Tibial artery (tissue), 4 donors: Measurements from ENCODE around the gene ZDHHC11.
"Not testable (repeated sequence)": the region's sequence is repeated elsewhere in the genome, so short reads cannot be mapped to it uniquely, and the experiment has no call there.

ENCODE experiments used
- DNase-seq, 2 donors: peaks; one replicate each; pipeline ENCODE4 v3.0.0-alpha.2; 2019
- H3K27ac ChIP-seq, 2 donors: fragments of 200-600 bp; sonication (generic) in 1 of 2; 1 replicate in 1 of 2; 2 replicates in 1 of 2; pipeline ENCODE4 v1.5.1; 2018 to 2019; ENCODE audit warnings: mild to moderate bottlenecking in 1 of 2
- H3K27me3 ChIP-seq, 2 donors: fragments of 200-600 bp; sonication (generic) in 1 of 2; one replicate each; pipeline versions ENCODE4 v1.5.1 to v1.6.0; 2016 to 2019
- H3K36me3 ChIP-seq, 3 donors: fragments of 200-600 bp; sonication (generic) in 2 of 3; one replicate each; pipeline ENCODE4 v1.5.1; 2016 to 2019; ENCODE audit warnings: mild to moderate bottlenecking in 2 of 3
- H3K4me1 ChIP-seq, 4 donors: fragments of 200-600 bp; sonication (generic) in 2 of 4; 1 replicate in 3 of 4; 2 replicates in 1 of 4; pipeline ENCODE4 v1.5.1; 2016 to 2019
- H3K4me3 ChIP-seq, 2 donors: fragments of 200-600 bp; sonication (generic) in 1 of 2; 1 replicate in 1 of 2; 2 replicates in 1 of 2; pipeline ENCODE4 v1.5.1; 2018 to 2019; ENCODE audit warnings: mild to moderate bottlenecking in 2 of 2
- H3K9me3 ChIP-seq, 3 donors: fragments of 200-600 bp; sonication (generic) in 1 of 3; one replicate each; pipeline ENCODE4 v1.5.1; 2016 to 2019
- intact Hi-C: fragments of 100-400 bp; cut with DNase I; formaldehyde crosslinking; loops from one replicate; pipeline ENCODE4 v1.15.0; 2023; ENCODE audit warnings: low total_unique reads
- TF ChIP-seq, protein P1 (sequence below), 2 experiments: fragments of 200-600 bp in 1 of 2; fragments of 450-650 bp in 1 of 2; IDR thresholded peaks; one replicate each; pipeline ENCODE4 v1.5.1; 2017 to 2019; ENCODE audit warnings: antibody characterized with exemption in 2 of 2, mild to moderate bottlenecking in 1 of 2, moderate library complexity in 1 of 2

The ZDHHC11 gene

DNA sequence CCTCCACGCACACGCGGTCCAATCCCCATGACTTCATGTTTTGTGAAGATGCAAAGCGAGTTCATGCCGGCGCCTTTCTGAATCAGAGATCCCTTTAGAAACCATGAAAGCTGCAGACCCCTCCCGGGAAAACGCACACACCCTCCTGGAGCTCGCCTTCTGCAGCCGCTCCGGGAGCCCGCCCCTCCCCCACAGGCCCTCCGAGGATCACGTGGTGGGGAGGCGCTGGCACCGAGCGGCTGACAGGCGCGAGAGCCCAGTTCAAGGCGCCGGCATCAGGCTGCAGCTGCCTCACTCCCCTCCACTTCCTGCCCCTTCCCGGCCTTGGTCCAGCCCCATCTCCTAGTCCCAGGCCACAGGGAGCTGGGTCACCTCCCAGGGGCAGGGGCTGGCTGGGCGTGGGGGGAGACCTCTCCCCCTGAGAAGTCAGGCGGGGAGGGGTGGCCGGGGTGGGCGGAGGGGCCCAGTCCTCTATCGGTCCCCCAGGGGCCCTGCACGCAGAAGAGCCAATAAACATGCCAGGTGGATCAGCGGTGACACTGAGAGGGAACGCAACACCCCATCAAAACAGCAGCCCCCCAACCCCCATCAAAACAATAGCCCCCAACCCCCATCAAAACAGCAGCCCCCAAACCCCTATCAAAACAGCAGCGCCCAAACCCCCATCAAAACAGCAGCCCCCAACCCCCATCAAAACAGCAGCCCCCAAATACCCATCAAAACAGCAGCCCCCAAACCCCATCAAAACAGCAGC, 67.6 kb downstream of the ZDHHC11 start:
- peaks cover 0 to 28% (median 16%) of the 10 kb centered on the region in 4 donors for H3K4me1 ChIP-seq
- DNase-seq, result peak in 1 of 2 donors; percentile 83
- not testable (repeated sequence) for H3K27me3 ChIP-seq, H3K27ac ChIP-seq, H3K9me3 ChIP-seq, H3K36me3 ChIP-seq
- peak overlapping the region; percentile 58 to 71 for H3K4me3 ChIP-seq
- intact Hi-C loops, result loop anchor here (5.0 kb wide), 1 partner anchor 91 kb away; the partner anchor contains the start of gene TPPP

DNA sequence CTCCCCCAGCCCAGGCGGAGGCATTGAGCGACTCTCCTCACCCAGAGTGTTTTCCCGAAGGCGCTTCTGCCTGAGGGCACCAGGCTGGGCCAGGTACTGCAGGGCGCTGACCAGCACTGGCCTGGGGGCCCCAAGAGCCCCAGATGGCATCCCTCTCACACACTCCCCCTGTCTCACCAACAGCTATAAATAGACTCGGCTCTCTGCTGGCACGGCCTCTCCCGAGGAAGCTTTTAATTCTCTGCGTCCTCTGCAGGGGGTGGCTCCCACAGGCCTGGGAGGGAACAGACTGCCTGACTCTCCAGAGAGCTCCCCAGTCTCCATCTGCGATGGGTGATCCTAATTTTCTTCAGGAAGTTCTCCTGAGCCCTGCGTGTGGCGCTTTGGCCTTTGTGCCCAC, 68.4 kb downstream of the ZDHHC11 start:
- not testable (repeated sequence) for H3K9me3 ChIP-seq, H3K4me3 ChIP-seq, H3K27ac ChIP-seq, H3K27me3 ChIP-seq, H3K36me3 ChIP-seq, DNase-seq
- intact Hi-C loops, result loop anchor here (5.0 kb wide), 1 partner anchor 90 kb away; the partner anchor contains the start of gene TPPP
- H3K4me1 ChIP-seq, result peaks cover 0 to 28% (median 16%) of the 10 kb centered on the region in 4 donors

DNA sequence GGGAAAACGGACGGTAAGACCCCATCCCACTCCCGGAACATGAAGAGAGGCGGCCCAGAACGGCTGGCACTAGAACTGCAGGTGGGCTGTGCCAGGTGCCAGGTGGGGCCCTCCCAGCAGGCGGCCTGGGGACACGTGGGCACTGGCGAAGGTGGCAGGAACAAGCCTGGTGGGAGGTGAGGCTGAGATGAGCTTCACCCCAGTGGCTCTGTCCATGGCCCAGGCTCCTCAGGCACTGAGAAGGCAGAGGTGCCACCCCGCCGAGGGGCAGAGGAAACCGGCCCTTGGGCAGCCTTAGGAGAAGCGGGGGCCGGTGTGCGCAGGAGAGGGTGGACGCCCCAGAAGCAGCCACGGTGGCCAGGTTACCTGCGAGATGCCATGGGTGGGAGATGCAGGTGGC, 70.2 kb downstream of the ZDHHC11 start:
- H3K27ac ChIP-seq, H3K27me3 ChIP-seq, H3K4me3 ChIP-seq, H3K9me3 ChIP-seq, H3K36me3 ChIP-seq: not testable (repeated sequence)
- peaks cover 0 to 33% (median 16%) of the 10 kb centered on the region in 4 donors for H3K4me1 ChIP-seq
- DNase-seq, result peak in 1 of 2 donors; percentile 67
- intact Hi-C loops, result loop anchor here (5.0 kb wide), 1 partner anchor 88 kb away; the partner anchor contains the start of gene TPPP

DNA sequence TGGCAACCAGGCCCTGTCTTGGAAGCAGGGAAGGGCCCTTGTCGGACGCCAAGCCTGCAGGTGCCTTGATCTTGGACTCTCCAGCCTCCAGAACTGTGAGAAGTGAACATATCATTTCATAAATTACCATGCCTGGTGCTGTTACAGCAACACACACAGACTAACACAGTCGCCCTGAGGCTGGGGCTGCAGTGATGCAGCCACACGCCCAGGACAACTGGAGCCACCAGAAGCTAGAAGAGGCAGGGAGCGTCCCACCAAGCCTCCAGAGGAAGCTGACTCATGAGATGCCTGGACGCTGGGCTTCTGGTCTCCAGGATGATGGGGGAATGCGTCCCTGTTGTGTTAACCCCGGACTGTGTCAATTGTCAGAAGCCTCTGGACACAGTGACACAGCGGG, 71.8 kb downstream of the ZDHHC11 start:
- H3K4me1 ChIP-seq, result peaks cover 0 to 17% (median 8%) of the 10 kb centered on the region in 4 donors
- H3K9me3 ChIP-seq, H3K27me3 ChIP-seq, intact Hi-C loops, DNase-seq, H3K36me3 ChIP-seq, H3K4me3 ChIP-seq, H3K27ac ChIP-seq: not testable (repeated sequence)

DNA sequence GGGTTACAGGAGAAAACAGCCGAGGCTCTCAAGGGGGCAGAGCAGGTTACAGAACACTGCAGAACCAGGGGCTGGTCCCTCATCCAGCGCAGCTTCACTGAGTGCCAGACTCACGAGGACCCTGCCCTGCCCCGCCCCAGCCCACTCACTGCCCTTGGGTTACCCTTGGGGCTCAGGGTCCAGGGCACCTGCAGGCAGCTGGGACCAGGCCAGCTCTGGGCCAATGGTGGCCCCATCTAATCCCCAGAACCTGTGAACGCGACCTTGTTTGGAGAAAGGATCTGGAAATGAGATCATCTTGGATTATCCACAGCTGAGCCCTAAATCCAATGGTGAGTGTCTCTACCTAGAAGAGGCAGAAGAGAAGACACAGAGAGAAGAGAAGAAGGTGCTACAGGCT, 72.4 kb downstream of the ZDHHC11 start:
- H3K4me1 ChIP-seq, result peaks cover 0 to 11% (median 6%) of the 10 kb centered on the region in 4 donors
- H3K9me3 ChIP-seq, intact Hi-C loops, H3K27me3 ChIP-seq, H3K36me3 ChIP-seq, H3K27ac ChIP-seq, DNase-seq, H3K4me3 ChIP-seq: not testable (repeated sequence)

DNA sequence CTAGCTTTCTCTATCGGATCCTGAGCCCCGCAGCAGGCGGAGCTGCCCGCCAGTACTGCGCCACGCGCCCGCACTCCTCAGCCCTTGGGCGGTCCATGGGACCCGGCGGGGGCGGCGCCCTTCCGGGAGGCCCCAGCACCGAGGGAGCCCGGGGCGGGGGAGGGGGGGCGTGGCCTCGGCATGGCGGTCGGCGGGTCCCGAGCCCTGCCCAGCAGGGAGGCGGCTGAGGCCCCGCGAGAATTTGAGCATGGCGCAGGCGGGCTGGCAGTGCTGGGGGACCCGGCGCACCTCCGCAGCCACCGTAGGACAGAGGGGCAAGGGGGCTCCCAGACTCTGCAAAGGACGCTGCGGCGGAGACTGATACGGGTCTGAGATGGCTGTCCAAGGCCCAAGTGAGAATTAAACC, 73.0 kb downstream of the ZDHHC11 start:
- Histone ChIP-seq H3K27me3 (no peaks in the 10 kb centered on the region), H3K9me3 (no peaks in the 10 kb centered on the region), H3K4me1 (peaks cover 0 to 5% (median 0%) of the 10 kb centered on the region in 4 donors), H3K36me3 (no peaks in the 10 kb centered on the region), H3K4me3 (no peak overlapping the region), H3K27ac (no peak overlapping the region)
- TF ChIP-seq, protein P1, sequence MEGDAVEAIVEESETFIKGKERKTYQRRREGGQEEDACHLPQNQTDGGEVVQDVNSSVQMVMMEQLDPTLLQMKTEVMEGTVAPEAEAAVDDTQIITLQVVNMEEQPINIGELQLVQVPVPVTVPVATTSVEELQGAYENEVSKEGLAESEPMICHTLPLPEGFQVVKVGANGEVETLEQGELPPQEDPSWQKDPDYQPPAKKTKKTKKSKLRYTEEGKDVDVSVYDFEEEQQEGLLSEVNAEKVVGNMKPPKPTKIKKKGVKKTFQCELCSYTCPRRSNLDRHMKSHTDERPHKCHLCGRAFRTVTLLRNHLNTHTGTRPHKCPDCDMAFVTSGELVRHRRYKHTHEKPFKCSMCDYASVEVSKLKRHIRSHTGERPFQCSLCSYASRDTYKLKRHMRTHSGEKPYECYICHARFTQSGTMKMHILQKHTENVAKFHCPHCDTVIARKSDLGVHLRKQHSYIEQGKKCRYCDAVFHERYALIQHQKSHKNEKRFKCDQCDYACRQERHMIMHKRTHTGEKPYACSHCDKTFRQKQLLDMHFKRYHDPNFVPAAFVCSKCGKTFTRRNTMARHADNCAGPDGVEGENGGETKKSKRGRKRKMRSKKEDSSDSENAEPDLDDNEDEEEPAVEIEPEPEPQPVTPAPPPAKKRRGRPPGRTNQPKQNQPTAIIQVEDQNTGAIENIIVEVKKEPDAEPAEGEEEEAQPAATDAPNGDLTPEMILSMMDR (IDR thresholded peaks at IDR 0.05), result no peak
- DNase-seq, result no peak
- intact Hi-C loops, result no loop called here

DNA sequence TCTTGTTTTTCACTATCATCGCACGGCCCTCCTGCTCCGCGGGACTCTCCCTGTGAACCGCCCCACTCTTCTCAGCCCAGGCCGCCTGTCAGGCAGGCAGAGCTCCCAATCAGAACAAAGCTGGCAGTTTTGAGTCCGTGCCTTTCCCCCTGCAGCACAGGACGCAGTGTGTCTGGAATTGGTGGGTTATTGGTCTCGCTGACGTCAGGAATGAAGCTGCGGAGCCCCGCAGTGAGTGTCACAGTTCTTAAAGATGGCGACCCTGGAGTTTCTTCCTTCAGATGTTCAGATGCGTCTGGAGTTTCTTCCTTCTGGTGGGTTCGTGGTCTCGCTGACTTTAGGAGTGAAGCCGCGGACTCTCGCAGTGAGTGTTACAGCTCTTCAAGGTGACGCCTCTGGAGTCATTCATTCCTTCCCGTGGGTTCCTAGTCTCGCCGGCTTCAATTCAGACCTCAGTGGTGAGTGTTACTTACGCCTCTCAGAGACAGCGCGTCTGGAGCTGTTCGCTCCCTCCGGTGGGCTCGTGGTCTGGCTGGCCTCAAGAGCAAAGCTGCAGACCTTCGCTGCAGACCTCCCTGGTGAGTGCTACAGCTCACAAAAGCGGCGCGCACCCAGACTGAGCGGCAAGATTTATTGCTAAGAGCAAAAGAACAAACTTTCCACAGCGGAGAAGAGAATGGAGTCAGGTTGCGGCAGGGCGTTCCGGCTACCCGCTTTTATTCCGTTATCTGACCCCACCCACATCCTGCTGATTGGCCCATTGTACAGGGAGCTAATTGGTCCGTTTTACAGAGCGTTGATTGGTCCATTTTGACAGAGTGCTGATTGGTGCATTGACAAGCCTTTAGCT, 73.7 kb downstream of the ZDHHC11 start:
- H3K4me3 ChIP-seq, result peak overlapping the region; percentile 6 to 24
- H3K27ac ChIP-seq, result no peak overlapping the region
- intact Hi-C loops, result no loop called here
- H3K9me3 ChIP-seq, result no peaks in the 10 kb centered on the region
- no peaks in the 10 kb centered on the region for H3K36me3 ChIP-seq
- H3K27me3 ChIP-seq, result no peaks in the 10 kb centered on the region
- DNase-seq, result no peak
- peaks cover 0 to 5% (median 0%) of the 10 kb centered on the region in 4 donors for H3K4me1 ChIP-seq
- TF ChIP-seq, protein P1 (IDR thresholded peaks at IDR 0.05), result no peak
